Neural progenitor cell (in vitro differentiated cells): ENCODE measurements around the gene TMEM238. TPM values are rescaled to one million over a fixed set of nuclear protein-coding genes. Genes with fewer than 3 reads are reported as not detected.
A peak's percentile ranks its signal among the peaks of the same experiment; 100 is the strongest.
"Not testable (repeated sequence)": the region's sequence is repeated elsewhere in the genome, so short reads cannot be mapped to it uniquely, and the experiment has no call there.

Source experiments
- DNase-seq: peaks from one replicate; pipeline ENCODE4 v3.0.0-alpha.2; 2016; ENCODE audit warnings: low spot score
- H2AFZ ChIP-seq: fragments of 200-600 bp; sonication (generic); replicated peaks from 2 replicates; pipeline ENCODE4 v1.6.1; 2016; ENCODE audit warnings: antibody characterized with exemption
- H3F3A ChIP-seq: fragments of 200-600 bp; sonication (generic); 2 replicates; pipeline ENCODE4 v1.6.1; 2016; ENCODE audit warnings: antibody characterized with exemption, low read depth
- H3K27ac ChIP-seq: fragments of 200-600 bp; sonication (generic); 2 replicates; pipeline ENCODE4 v1.5.1; 2016; ENCODE audit warnings: mild to moderate bottlenecking
- H3K27me3 ChIP-seq: fragments of 200-600 bp; sonication (generic); 2 replicates; pipeline ENCODE4 v1.6.1; 2016; ENCODE audit warnings: mild to moderate bottlenecking, moderate library complexity
- H3K36me3 ChIP-seq: fragments of 200-600 bp; sonication (generic); 2 replicates; pipeline ENCODE4 v1.5.1; 2016
- H3K4me1 ChIP-seq: fragments of 200-600 bp; sonication (generic); 2 replicates; pipeline ENCODE4 v1.6.1; 2016; ENCODE audit warnings: mixed run types
- H3K4me2 ChIP-seq: fragments of 200-600 bp; sonication (generic); 2 replicates; pipeline ENCODE4 v1.6.1; 2016
- H3K4me3 ChIP-seq: fragments of 200-600 bp; sonication (generic); 2 replicates; pipeline ENCODE4 v1.5.1; 2016
- H3K79me2 ChIP-seq: fragments of 200-600 bp; sonication (generic); 2 replicates; pipeline ENCODE4 v1.6.1; 2016; ENCODE audit warnings: low read depth
- H3K9ac ChIP-seq: fragments of 200-600 bp; sonication (generic); 2 replicates; pipeline ENCODE4 v1.6.1; 2016
- H3K9me3 ChIP-seq: fragments of 200-600 bp; sonication (generic); 2 replicates; pipeline ENCODE4 v1.5.1; 2016; ENCODE audit warnings: low read depth
- H4K20me1 ChIP-seq: fragments of 200-600 bp; sonication (generic); 2 replicates; pipeline ENCODE4 v1.6.1; 2016; ENCODE audit warnings: low read depth
- H3K27ac Mint-ChIP-seq: 3 replicates; pipeline ENCODE4 v1.8.0; 2021; ENCODE audit warnings: mixed read lengths
- H3K27me3 Mint-ChIP-seq: 2 replicates; pipeline ENCODE4 v1.8.0; 2022; ENCODE audit warnings: low read depth, mild to moderate bottlenecking, inconsistent platforms, moderate library complexity, mixed read lengths; ENCODE audit not compliant: insufficient read depth
- H3K36me3 Mint-ChIP-seq: 3 replicates; pipeline ENCODE4 v1.8.0; 2021; ENCODE audit warnings: mixed read lengths
- H3K4me1 Mint-ChIP-seq: 3 replicates; pipeline ENCODE4 v1.8.0; 2021; ENCODE audit warnings: mixed read lengths
- H3K4me3 Mint-ChIP-seq: 3 replicates; pipeline ENCODE4 v1.8.0; 2021; ENCODE audit warnings: mild to moderate bottlenecking, moderate library complexity, mixed read lengths
- H3K9me3 Mint-ChIP-seq: 3 replicates; pipeline ENCODE4 v1.8.0; 2020; ENCODE audit warnings: mixed read lengths
- EZH2 ChIP-seq: fragments of 200-600 bp; sonication (generic); IDR thresholded peaks from 2 replicates; pipeline ENCODE4 v1.6.1; 2017; ENCODE audit warnings: antibody characterized with exemption, mild to moderate bottlenecking, moderate library complexity
- EZH2phosphoT487 ChIP-seq: fragments of 200-600 bp; sonication (generic); IDR thresholded peaks from 2 replicates; pipeline ENCODE4 v1.6.1; 2017; ENCODE audit warnings: antibody characterized with exemption
- total RNA-seq: library from RNA; depleted of rRNA; stranded (reverse); fragments of >200 nt; gene quantifications from 2 replicates; pipeline ENCODE4 v1.2.3, GENCODE V29; 2015; ENCODE audit warnings: low replicate concordance
- TF ChIP-seq, protein P1 (sequence below): fragments of 200-600 bp; sonication (generic); IDR thresholded peaks from 2 replicates; pipeline ENCODE4 v1.5.1; 2017; ENCODE audit warnings: antibody characterized with exemption, mild to moderate bottlenecking

TMEM238 gene
- total RNA-seq, 1 donor from 2014 or later, result not detected

- no peak overlapping the region for H3K4me3 Mint-ChIP-seq
- peaks cover 16% of the 10 kb centered on the region for H3K27me3 Mint-ChIP-seq
Measured at GRCh38 chr19:55410168-55410567, 26.1 kb upstream of the TMEM238 start.

GRCh38 chr19:55409179-55409578, 25.1 kb upstream of the TMEM238 start:
- not testable (repeated sequence) for H3K27me3 ChIP-seq, H3K9ac ChIP-seq, H2AFZ ChIP-seq, H3K9me3 ChIP-seq, DNase-seq, H3K36me3 ChIP-seq, H3K4me2 ChIP-seq, H3K27ac ChIP-seq, H3K4me3 ChIP-seq
- Histone ChIP-seq H3K4me1 (peaks cover 15% of the 10 kb centered on the region), H4K20me1 (peaks cover 32% of the 10 kb centered on the region), H3K79me2 (peaks cover 33% of the 10 kb centered on the region), H3F3A (peaks cover 28% of the 10 kb centered on the region)
- H3K4me1 Mint-ChIP-seq, result peaks cover 25% of the 10 kb centered on the region
- H3K36me3 Mint-ChIP-seq, result peaks cover 19% of the 10 kb centered on the region
- H3K9me3 Mint-ChIP-seq, result peaks cover 13% of the 10 kb centered on the region
- peak overlapping the region; percentile 95 for H3K27ac Mint-ChIP-seq
- H3K27me3 Mint-ChIP-seq, result peaks cover 14% of the 10 kb centered on the region
- H3K4me3 Mint-ChIP-seq, result peak overlapping the region; percentile 64

More at GRCh38 chr19:55410168-55410567, 26.1 kb upstream of the TMEM238 start:
- H3K9me3 ChIP-seq, result no peaks in the 10 kb centered on the region
- no peak overlapping the region for H3K4me3 ChIP-seq
- TF ChIP-seq, protein P1, sequence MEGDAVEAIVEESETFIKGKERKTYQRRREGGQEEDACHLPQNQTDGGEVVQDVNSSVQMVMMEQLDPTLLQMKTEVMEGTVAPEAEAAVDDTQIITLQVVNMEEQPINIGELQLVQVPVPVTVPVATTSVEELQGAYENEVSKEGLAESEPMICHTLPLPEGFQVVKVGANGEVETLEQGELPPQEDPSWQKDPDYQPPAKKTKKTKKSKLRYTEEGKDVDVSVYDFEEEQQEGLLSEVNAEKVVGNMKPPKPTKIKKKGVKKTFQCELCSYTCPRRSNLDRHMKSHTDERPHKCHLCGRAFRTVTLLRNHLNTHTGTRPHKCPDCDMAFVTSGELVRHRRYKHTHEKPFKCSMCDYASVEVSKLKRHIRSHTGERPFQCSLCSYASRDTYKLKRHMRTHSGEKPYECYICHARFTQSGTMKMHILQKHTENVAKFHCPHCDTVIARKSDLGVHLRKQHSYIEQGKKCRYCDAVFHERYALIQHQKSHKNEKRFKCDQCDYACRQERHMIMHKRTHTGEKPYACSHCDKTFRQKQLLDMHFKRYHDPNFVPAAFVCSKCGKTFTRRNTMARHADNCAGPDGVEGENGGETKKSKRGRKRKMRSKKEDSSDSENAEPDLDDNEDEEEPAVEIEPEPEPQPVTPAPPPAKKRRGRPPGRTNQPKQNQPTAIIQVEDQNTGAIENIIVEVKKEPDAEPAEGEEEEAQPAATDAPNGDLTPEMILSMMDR, result no peak
- TF ChIP-seq EZH2phosphoT487 (no peak), EZH2 (no peak)
- peaks cover 25% of the 10 kb centered on the region for H3K4me1 Mint-ChIP-seq
- no peak overlapping the region for H3K27ac Mint-ChIP-seq
- H2AFZ ChIP-seq, result no peak overlapping the region
- H3K9me3 Mint-ChIP-seq, result peaks cover 13% of the 10 kb centered on the region
- peaks cover 15% of the 10 kb centered on the region for H3K4me1 ChIP-seq
- DNase-seq, result no peak
- H3K36me3 Mint-ChIP-seq, result peaks cover 19% of the 10 kb centered on the region
- H3K27me3 ChIP-seq, result no peaks in the 10 kb centered on the region
- peaks cover 23% of the 10 kb centered on the region for H3K79me2 ChIP-seq
- H3K36me3 ChIP-seq, result no peaks in the 10 kb centered on the region
- H3K9ac ChIP-seq, result no peak overlapping the region
- H3K27ac ChIP-seq, result no peak overlapping the region
- H4K20me1 ChIP-seq, result peaks cover 22% of the 10 kb centered on the region
- H3F3A ChIP-seq, result peaks cover 20% of the 10 kb centered on the region
- no peak overlapping the region for H3K4me2 ChIP-seq

DNA sequence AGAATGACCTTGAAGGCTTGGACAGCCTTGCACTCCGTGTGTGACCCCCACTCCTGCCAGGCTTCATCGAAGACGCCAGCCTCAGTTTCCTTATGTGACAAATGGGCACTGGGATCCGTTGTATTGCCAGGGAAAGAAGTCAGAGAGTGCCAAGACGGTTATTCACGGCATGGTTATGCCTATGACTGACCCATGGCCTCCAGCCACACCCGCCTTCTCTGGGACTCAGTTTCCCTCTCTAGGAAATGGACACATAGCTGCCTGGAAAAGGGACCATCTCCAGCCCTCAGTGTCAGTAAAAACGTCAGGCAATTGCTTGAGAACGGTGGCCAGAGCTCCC, 24.4 kb upstream of the TMEM238 start:
- Mint-ChIP-seq H3K9me3 (peaks cover 13% of the 10 kb centered on the region), H3K27ac (peak overlapping the region; percentile 99), H3K27me3 (peaks cover 14% of the 10 kb centered on the region), H3K4me1 (peaks cover 30% of the 10 kb centered on the region), H3K4me3 (peak overlapping the region; percentile 95), H3K36me3 (peaks cover 24% of the 10 kb centered on the region)
- H2AFZ ChIP-seq, result no peak overlapping the region
- H3K79me2 ChIP-seq, result peaks cover 40% of the 10 kb centered on the region
- peaks cover 15% of the 10 kb centered on the region for H3K4me1 ChIP-seq
- peak overlapping the region; percentile 21 for H3K4me2 ChIP-seq
- TF ChIP-seq, protein P1, result no peak
- TF ChIP-seq EZH2phosphoT487 (no peak), EZH2 (no peak)
- H4K20me1 ChIP-seq, result peaks cover 39% of the 10 kb centered on the region
- H3F3A ChIP-seq, result peaks cover 35% of the 10 kb centered on the region
- H3K27ac ChIP-seq, result no peak overlapping the region
- H3K9ac ChIP-seq, result no peak overlapping the region
- H3K4me3 ChIP-seq, result peak overlapping the region; percentile 6
- no peaks in the 10 kb centered on the region for H3K36me3 ChIP-seq
- no peaks in the 10 kb centered on the region for H3K27me3 ChIP-seq
- H3K9me3 ChIP-seq, result no peaks in the 10 kb centered on the region
- no peak for DNase-seq

DNA sequence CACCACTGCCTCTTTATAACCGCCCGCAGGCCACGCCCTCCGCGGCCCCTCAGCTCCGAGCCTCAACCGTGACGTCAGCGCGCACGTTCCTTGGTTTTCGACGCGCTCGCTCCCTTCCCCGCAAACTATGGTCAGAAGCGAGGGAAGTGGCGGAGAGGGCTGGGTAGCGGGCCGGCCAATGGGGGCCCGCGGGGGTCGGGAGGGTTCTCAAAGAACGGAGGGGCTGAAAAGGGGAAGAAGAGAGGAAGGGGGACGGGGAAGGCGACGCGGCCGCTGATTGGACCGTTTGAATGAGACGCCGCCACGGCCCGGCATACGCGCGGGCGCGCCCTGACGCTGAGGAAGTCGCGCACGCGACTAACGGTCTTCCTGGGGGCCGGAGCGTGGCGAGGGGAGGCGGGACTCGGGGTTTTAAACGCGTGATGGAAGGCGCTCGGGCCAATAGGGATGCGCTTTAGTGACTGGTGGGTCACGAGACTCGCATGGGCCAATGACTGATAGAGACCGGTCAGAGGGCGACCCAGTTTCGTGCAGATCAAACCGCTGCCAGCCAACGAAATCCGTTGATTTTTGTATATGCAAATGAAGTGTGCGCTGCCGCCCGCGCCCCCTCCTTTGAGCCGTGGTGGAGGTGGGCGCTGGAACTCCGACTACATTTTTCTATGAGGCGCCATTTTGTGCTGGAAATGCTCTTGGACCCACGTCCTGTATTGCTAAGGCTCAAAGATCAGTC, 23.9 kb upstream of the TMEM238 start:
- peaks cover 34% of the 10 kb centered on the region for H3K4me1 Mint-ChIP-seq
- peaks cover 13% of the 10 kb centered on the region for H3K9me3 Mint-ChIP-seq
- peaks cover 46% of the 10 kb centered on the region for H3K79me2 ChIP-seq
- H3K9me3 ChIP-seq, result no peaks in the 10 kb centered on the region
- peaks cover 40% of the 10 kb centered on the region for H3F3A ChIP-seq
- H3K4me2 ChIP-seq, result peak overlapping the region; percentile 50
- peaks cover 44% of the 10 kb centered on the region for H4K20me1 ChIP-seq
- peaks cover 15% of the 10 kb centered on the region for H3K27me3 Mint-ChIP-seq
- H2AFZ ChIP-seq, result no peak overlapping the region
- no peaks in the 10 kb centered on the region for H3K27me3 ChIP-seq
- peak overlapping the region; percentile 88 for H3K4me3 ChIP-seq
- TF ChIP-seq EZH2phosphoT487 (no peak), EZH2 (no peak)
- TF ChIP-seq, protein P1, result no peak
- peak overlapping the region; percentile 95 for H3K4me3 Mint-ChIP-seq
- H3K9ac ChIP-seq, result no peak overlapping the region
- peak; percentile 99 for DNase-seq
- H3K27ac Mint-ChIP-seq, result peak overlapping the region; percentile 99
- peaks cover 5% of the 10 kb centered on the region for H3K36me3 ChIP-seq
- H3K4me1 ChIP-seq, result peaks cover 15% of the 10 kb centered on the region
- H3K36me3 Mint-ChIP-seq, result peaks cover 27% of the 10 kb centered on the region
- H3K27ac ChIP-seq, result peak overlapping the region; percentile 98
